HG03064 (cell line): ENCODE measurements around the gene ZBTB7C.

Experiments used
- ATAC-seq: cut with Tn5 transposase; IDR thresholded peaks from one replicate; pipeline ENCODE4 v1.9.1; 2021; ENCODE audit warnings: low read depth; ENCODE audit not compliant: unreplicated experiment

Gene ZBTB7C

GRCh38 chr18:48328473-48329210 is 80.5 kb downstream of the ZBTB7C start:
- no peak for ATAC-seq

GRCh38 chr18:48326901-48327675 is 82.1 kb downstream of the ZBTB7C start:
- no peak for ATAC-seq

- no peak for ATAC-seq
Measured at GRCh38 chr18:48325115-48325665, 84.0 kb downstream of the ZBTB7C start.

GRCh38 chr18:48324651-48325050 is 84.5 kb downstream of the ZBTB7C start:
- ATAC-seq: no peak

- no peak for ATAC-seq
Measured at GRCh38 chr18:48323151-48323550, 86.0 kb downstream of the ZBTB7C start.

GRCh38 chr18:48321536-48321935 is 87.6 kb downstream of the ZBTB7C start:
- ATAC-seq: no peak

- no peak for ATAC-seq
Measured at GRCh38 chr18:48321121-48321520, 88.1 kb downstream of the ZBTB7C start.

GRCh38 chr18:48320639-48320945 is 88.6 kb downstream of the ZBTB7C start:
- no peak for ATAC-seq

- ATAC-seq: no peak
Measured at GRCh38 chr18:48319801-48320638, 89.2 kb downstream of the ZBTB7C start.

GRCh38 chr18:48318436-48318835 is 90.7 kb downstream of the ZBTB7C start:
- no peak for ATAC-seq

- ATAC-seq: no peak
Measured at GRCh38 chr18:48317781-48318381, 91.3 kb downstream of the ZBTB7C start.

- no peak for ATAC-seq
Measured at GRCh38 chr18:48316177-48316576, 93.0 kb downstream of the ZBTB7C start.

- no peak for ATAC-seq
Measured at GRCh38 chr18:48314690-48315089, 94.5 kb downstream of the ZBTB7C start.

GRCh38 chr18:48313792-48314191 is 95.4 kb downstream of the ZBTB7C start:
- no peak for ATAC-seq

GRCh38 chr18:48312066-48312465 is 97.1 kb downstream of the ZBTB7C start:
- ATAC-seq: no peak

GRCh38 chr18:48310999-48311398 is 98.2 kb downstream of the ZBTB7C start:
- ATAC-seq: no peak

- ATAC-seq: no peak
Measured at GRCh38 chr18:48310353-48310752, 98.8 kb downstream of the ZBTB7C start.

- ATAC-seq: no peak
Measured at GRCh38 chr18:48308755-48309575, 100.2 kb downstream of the ZBTB7C start.

- no peak for ATAC-seq
Measured at GRCh38 chr18:48308027-48308635, 101.1 kb downstream of the ZBTB7C start.
